ENCODE measurements around the gene SLC15A3. TPM values are rescaled to one million over a fixed set of nuclear protein-coding genes. Genes with fewer than 3 reads are reported as not detected.

The SLC15A3 gene
- total and polyA plus RNA-seq, 2 donors from 2014 or later = 26.6 to 27.0 TPM

DNA sequence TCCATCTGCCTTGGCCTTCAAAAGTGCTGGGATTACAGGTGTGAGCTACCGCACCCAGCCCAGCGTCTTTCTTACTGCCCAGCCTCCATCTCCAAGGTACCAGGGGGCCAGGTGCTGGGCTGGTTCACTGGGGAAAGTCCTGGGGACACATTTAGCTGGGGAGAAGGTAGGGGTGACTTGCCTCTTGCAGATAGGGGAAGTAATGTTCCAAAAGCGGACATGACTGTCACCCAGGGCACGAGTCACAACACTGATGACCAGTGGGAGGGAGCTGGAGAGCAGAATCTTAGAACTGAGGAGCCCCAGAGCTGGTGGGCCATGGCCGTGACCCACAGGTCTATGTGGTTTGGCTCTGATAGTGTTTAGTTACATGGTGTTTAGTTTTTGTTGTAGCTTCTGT, 2.4 kb upstream of the SLC15A3 start:
- TF ChIP-seq, protein P1, sequence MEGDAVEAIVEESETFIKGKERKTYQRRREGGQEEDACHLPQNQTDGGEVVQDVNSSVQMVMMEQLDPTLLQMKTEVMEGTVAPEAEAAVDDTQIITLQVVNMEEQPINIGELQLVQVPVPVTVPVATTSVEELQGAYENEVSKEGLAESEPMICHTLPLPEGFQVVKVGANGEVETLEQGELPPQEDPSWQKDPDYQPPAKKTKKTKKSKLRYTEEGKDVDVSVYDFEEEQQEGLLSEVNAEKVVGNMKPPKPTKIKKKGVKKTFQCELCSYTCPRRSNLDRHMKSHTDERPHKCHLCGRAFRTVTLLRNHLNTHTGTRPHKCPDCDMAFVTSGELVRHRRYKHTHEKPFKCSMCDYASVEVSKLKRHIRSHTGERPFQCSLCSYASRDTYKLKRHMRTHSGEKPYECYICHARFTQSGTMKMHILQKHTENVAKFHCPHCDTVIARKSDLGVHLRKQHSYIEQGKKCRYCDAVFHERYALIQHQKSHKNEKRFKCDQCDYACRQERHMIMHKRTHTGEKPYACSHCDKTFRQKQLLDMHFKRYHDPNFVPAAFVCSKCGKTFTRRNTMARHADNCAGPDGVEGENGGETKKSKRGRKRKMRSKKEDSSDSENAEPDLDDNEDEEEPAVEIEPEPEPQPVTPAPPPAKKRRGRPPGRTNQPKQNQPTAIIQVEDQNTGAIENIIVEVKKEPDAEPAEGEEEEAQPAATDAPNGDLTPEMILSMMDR (IDR thresholded peaks at IDR 0.05; ENCODE audit: borderline replicate concordance, extremely low read depth, insufficient read depth) = no peak
- Histone ChIP-seq H3K27ac (ENCODE audit: low read depth in 2 of 2, low read length in 2 of 2) (no peak overlapping the region), H3K27me3 (ENCODE audit: control insufficient read depth, insufficient read depth, low read length) (no peaks in the 10 kb centered on the region), H3K9me3 (ENCODE audit: control insufficient read depth in 2 of 3, insufficient read depth in 1 of 3, low read length in 3 of 3) (no peaks in the 10 kb centered on the region), H3K36me3 (ENCODE audit: control insufficient read depth in 2 of 3, insufficient read depth in 3 of 3, low read length in 3 of 3) (no peaks in the 10 kb centered on the region), H3K4me1 (ENCODE audit: control insufficient read depth in 2 of 3, insufficient read depth in 2 of 3, low read depth in 1 of 3, low read length in 3 of 3) (peaks cover 0 to 2% (median 0%) of the 10 kb centered on the region in 3 donors), H3K9ac (ENCODE audit: low read length in 3 of 3) (no peak overlapping the region), H3K4me3 (ENCODE audit: low read length in 3 of 3) (no peak overlapping the region)
- FAIRE-seq (no peak), DNase-seq (no peak)
- intact Hi-C loops (cut with DNase I) = no loop called here

DNA sequence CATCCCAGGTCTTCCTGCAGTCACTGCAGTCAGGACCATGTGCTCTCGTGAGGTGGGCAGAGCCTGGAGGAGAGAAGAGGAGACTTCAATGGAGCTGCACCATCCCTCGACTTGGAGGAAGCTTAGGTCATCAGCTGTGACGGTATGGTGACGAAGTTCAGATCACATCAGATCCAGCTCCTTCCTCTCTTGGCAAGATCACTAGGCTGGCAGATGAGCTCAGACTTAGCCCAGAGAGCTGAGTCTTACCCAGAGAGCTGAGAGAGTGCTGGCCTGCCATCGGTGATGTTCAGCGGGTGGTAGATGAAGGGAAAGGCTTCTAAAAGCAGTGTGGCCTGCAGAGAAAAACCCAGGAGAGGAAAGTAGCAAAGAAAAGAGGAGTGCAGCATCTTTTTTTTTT, 1.8 kb upstream of the SLC15A3 start:
- TF ChIP-seq, protein P1 (IDR thresholded peaks at IDR 0.05; ENCODE audit: borderline replicate concordance, extremely low read depth, insufficient read depth) = no peak
- H3K27ac ChIP-seq (ENCODE audit: low read depth in 2 of 2, low read length in 2 of 2) = no peak overlapping the region
- intact Hi-C loops (cut with DNase I) = no loop called here
- H3K9me3 ChIP-seq (ENCODE audit: control insufficient read depth in 2 of 3, insufficient read depth in 1 of 3, low read length in 3 of 3) = no peaks in the 10 kb centered on the region
- FAIRE-seq = no peak
- H3K4me1 ChIP-seq (ENCODE audit: control insufficient read depth in 2 of 3, insufficient read depth in 2 of 3, low read depth in 1 of 3, low read length in 3 of 3) = peaks cover 0 to 2% (median 0%) of the 10 kb centered on the region in 3 donors
- H3K9ac ChIP-seq (ENCODE audit: low read length in 3 of 3) = no peak overlapping the region
- H3K36me3 ChIP-seq (ENCODE audit: control insufficient read depth in 2 of 3, insufficient read depth in 3 of 3, low read length in 3 of 3) = no peaks in the 10 kb centered on the region
- no peak overlapping the region for H3K4me3 ChIP-seq (ENCODE audit: low read length in 3 of 3)
- H3K27me3 ChIP-seq (ENCODE audit: control insufficient read depth, insufficient read depth, low read length) = no peaks in the 10 kb centered on the region
- DNase-seq = peak in 1 of 5 donors; percentile 26

DNA sequence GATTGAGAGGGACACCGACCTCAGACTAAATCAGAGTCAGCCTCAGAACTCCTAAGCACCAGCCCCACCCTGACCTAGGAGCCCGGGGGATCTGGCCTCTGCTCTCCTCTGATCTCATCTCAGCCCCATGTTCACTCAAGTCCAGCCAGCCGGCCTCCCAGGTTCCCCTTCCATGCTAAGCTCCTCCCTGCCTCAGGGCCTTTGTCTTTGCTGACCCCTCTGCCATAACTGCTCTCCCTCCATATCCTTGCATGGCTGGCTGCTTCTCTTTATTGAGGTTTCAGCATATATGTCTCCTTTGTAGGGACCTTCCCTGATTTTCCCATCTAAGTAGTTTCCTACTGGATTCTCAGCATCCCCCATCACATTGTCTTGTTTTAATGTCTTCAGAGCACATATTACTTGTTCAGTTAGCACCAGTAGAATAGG, 780 bp upstream of the SLC15A3 start:
- TF ChIP-seq, protein P1 (IDR thresholded peaks at IDR 0.05; ENCODE audit: borderline replicate concordance, extremely low read depth, insufficient read depth) = no peak
- H3K4me1 ChIP-seq (ENCODE audit: control insufficient read depth in 2 of 3, insufficient read depth in 2 of 3, low read depth in 1 of 3, low read length in 3 of 3) = peaks cover 0 to 2% (median 0%) of the 10 kb centered on the region in 3 donors
- no peaks in the 10 kb centered on the region for H3K27me3 ChIP-seq (ENCODE audit: control insufficient read depth, insufficient read depth, low read length)
- H3K9ac ChIP-seq (ENCODE audit: low read length in 3 of 3) = peak overlapping the region in 1 of 3 donors; percentile 73
- DNase-seq (no peak), FAIRE-seq (no peak)
- no peaks in the 10 kb centered on the region for H3K9me3 ChIP-seq (ENCODE audit: control insufficient read depth in 2 of 3, insufficient read depth in 1 of 3, low read length in 3 of 3)
- no peaks in the 10 kb centered on the region for H3K36me3 ChIP-seq (ENCODE audit: control insufficient read depth in 2 of 3, insufficient read depth in 3 of 3, low read length in 3 of 3)
- H3K27ac ChIP-seq (ENCODE audit: low read depth in 2 of 2, low read length in 2 of 2) = peak overlapping the region in 1 of 2 donors; percentile 87
- intact Hi-C loops (cut with DNase I) = no loop called here
- H3K4me3 ChIP-seq (ENCODE audit: low read length in 3 of 3) = peak overlapping the region in 1 of 3 donors; percentile 62

DNA sequence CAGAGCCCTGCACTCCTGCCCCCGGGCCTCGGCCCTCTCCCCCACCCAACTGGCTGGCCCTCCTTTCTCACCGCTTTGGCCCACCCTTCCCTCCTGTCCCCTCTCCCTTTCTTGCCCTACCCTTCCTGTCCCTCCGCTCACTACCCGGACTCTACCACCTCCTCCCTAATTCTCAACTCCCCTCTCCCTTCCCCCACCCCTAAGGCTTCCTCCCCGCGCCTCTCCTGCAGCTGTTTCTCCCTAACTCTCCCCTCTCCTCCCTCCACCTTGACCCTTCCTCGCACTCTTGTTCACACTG, 421 bp downstream of the SLC15A3 start:
- peak overlapping the region in 2 of 3 donors; percentile 65 to 73 for H3K9ac ChIP-seq (ENCODE audit: low read length in 3 of 3)
- FAIRE-seq (no peak), DNase-seq (peak in 2 of 5 donors; percentile 54 to 56)
- H3K4me1 ChIP-seq (ENCODE audit: control insufficient read depth in 2 of 3, insufficient read depth in 2 of 3, low read depth in 1 of 3, low read length in 3 of 3) = peaks cover 0 to 2% (median 0%) of the 10 kb centered on the region in 3 donors
- no peaks in the 10 kb centered on the region for H3K36me3 ChIP-seq (ENCODE audit: control insufficient read depth in 2 of 3, insufficient read depth in 3 of 3, low read length in 3 of 3)
- H3K4me3 ChIP-seq (ENCODE audit: low read length in 3 of 3) = peak overlapping the region; percentile 46 to 69 (median 62)
- no peaks in the 10 kb centered on the region for H3K27me3 ChIP-seq (ENCODE audit: control insufficient read depth, insufficient read depth, low read length)
- peak overlapping the region; percentile 39 to 87 for H3K27ac ChIP-seq (ENCODE audit: low read depth in 2 of 2, low read length in 2 of 2)
- no peaks in the 10 kb centered on the region for H3K9me3 ChIP-seq (ENCODE audit: control insufficient read depth in 2 of 3, insufficient read depth in 1 of 3, low read length in 3 of 3)
- TF ChIP-seq, protein P1 (IDR thresholded peaks at IDR 0.05; ENCODE audit: borderline replicate concordance, extremely low read depth, insufficient read depth) = no peak
- intact Hi-C loops (cut with DNase I) = no loop called here

All from kidney (tissue), 14 donors.